ENCODE measurements around the gene FAM171A2. TPM values are rescaled to one million over a fixed set of nuclear protein-coding genes. Genes with fewer than 3 reads are reported as not detected.

FAM171A2 gene
- polyA plus RNA-seq, 2 of the 4 experiments (the other 2 are of a cell fraction), result 1.8 to 3.9 TPM

DNA sequence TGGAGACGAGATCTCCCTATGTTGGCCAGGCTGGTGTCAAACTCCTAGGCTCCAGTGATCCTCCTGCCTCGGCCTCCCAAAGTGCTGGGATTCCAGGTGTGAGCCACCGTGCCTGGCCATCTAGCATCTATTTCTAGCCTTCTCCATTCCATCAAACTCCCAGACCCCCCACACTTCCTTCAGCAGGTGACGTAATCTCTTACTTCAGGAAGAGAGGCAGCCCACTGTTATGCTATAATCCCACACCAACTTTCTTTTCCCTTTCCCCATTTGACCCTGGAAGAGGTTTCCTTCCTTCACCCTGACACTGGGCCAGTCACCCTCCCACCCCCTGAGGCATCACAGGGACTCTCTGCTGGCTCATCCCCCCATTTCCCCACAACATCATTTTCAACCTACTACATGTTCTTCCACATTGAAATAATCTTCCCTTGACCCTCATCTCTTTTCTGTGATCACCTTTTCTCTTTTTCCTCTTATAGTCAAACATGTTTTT lies 18.2 kb upstream of the FAM171A2 start:
- Histone ChIP-seq H3K4me2 (no peak overlapping the region), H3K4me1 (peaks cover 3% of the 10 kb centered on the region; the same call in 1 of the 3 replicates), H3K9me3 (no peaks in the 10 kb centered on the region), H3K4me3 (no peak overlapping the region), H3K27ac (no peak overlapping the region)
- no peak for FAIRE-seq
- TF ChIP-seq ZNF302 (CRISPR knock-in tag; IDR thresholded peaks at IDR 0.05) (no peak), FOSB (CRISPR knock-in tag; IDR thresholded peaks at IDR 0.05) (no peak), CEBPB (IDR thresholded peaks at IDR 0.05) (no peak), NPAS2 (CRISPR knock-in tag; IDR thresholded peaks at IDR 0.05; ENCODE audit: borderline replicate concordance) (no peak), GATA3 (IDR thresholded peaks at IDR 0.05; ENCODE audit: borderline replicate concordance) (no peak), POLR2A (IDR thresholded peaks at IDR 0.05; ENCODE audit: low read length) (no peak), EHMT2 (IDR thresholded peaks at IDR 0.05; ENCODE audit: low read depth) (no peak), ZC3H11A (IDR thresholded peaks at IDR 0.05) (no peak), NR3C1 (IDR thresholded peaks at IDR 0.05) (no peak), NFE2L2 (conservative IDR thresholded peaks at IDR 0.05; ENCODE audit: low read length) (no peak), EP300 (IDR thresholded peaks at IDR 0.05) (no peak)
- TF ChIP-seq, protein P1, sequence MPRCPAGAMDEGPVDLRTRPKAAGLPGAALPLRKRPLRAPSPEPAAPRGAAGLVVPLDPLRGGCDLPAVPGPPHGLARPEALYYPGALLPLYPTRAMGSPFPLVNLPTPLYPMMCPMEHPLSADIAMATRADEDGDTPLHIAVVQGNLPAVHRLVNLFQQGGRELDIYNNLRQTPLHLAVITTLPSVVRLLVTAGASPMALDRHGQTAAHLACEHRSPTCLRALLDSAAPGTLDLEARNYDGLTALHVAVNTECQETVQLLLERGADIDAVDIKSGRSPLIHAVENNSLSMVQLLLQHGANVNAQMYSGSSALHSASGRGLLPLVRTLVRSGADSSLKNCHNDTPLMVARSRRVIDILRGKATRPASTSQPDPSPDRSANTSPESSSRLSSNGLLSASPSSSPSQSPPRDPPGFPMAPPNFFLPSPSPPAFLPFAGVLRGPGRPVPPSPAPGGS (IDR thresholded peaks at IDR 0.05), result no peak
- ChIA-PET CTCF (interaction anchor here (1.0 to 13.4 kb wide), 6 partner anchors 7 to 141 kb away, joined by 3 to 140 read pairs (median 3); partner anchors contain the start of genes FAM171A2 and ITGA2B), POLR2A (no interaction called here)
- no peak for DNase-seq (ENCODE audit: low read depth in 1 of 2, low spot score in 1 of 2)
- 70% methylated on average over 4 of the region's 4 CpGs for WGBS (ENCODE audit: missing lambda C conversion rate)
- no peak for ATAC-seq

DNA sequence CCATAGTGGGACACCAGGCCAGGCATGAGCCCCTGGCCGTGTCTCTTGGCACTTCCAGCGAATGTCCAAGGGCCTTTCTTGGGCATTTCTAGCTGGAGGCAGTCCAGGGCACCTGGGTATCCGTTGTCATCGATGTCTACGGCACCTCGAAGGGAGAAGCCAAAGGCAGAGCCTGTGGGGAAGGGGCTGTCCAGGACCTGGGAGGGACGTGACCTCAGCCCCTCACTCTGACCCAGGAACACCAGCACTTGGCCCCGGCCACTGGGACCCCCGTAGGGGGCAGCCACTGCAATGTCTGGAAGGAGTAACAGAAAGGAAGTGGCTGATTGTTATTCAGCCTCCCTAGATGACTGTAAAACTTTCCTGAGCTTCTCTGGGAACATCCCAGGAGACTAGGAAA lies 17.1 kb upstream of the FAM171A2 start:
- Histone ChIP-seq H3K4me2 (no peak overlapping the region), H3K9me3 (no peaks in the 10 kb centered on the region), H3K4me3 (no peak overlapping the region), H3K27ac (no peak overlapping the region), H3K4me1 (peaks cover under 1% of the 10 kb centered on the region; the same call in 1 of the 3 replicates)
- ChIA-PET POLR2A (interaction anchor here (0.6 kb wide), 1 partner anchor 13 kb away, joined by 11 read pairs; no protein-coding TSS in a partner anchor), CTCF (interaction anchor here (1.0 to 13.4 kb wide), 11 partner anchors 9 to 142 kb away, joined by 3 to 140 read pairs (median 3); partner anchors contain the start of genes FAM171A2, GRN and ITGA2B)
- FAIRE-seq (no peak), ATAC-seq (no peak), DNase-seq (ENCODE audit: low read depth in 1 of 2, low spot score in 1 of 2) (no peak)
- WGBS (ENCODE audit: missing lambda C conversion rate), result 56% methylated on average over 9 of the region's 9 CpGs
- TF ChIP-seq ZNF302 (CRISPR knock-in tag; IDR thresholded peaks at IDR 0.05) (no peak), SREBF2 (IDR thresholded peaks at IDR 0.05) (no peak), TP53 (CRISPR knock-in tag; IDR thresholded peaks at IDR 0.05) (no peak), CEBPB (IDR thresholded peaks at IDR 0.05) (no peak), JUNB (IDR thresholded peaks at IDR 0.05) (no peak), RFX5 (IDR thresholded peaks at IDR 0.05) (no peak)
- TF ChIP-seq, protein P2, sequence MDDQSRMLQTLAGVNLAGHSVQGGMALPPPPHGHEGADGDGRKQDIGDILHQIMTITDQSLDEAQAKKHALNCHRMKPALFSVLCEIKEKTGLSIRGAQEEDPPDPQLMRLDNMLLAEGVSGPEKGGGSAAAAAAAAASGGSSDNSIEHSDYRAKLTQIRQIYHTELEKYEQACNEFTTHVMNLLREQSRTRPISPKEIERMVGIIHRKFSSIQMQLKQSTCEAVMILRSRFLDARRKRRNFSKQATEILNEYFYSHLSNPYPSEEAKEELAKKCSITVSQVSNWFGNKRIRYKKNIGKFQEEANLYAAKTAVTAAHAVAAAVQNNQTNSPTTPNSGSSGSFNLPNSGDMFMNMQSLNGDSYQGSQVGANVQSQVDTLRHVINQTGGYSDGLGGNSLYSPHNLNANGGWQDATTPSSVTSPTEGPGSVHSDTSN (IDR thresholded peaks at IDR 0.05), result no peak
- TF ChIP-seq, protein P3, sequence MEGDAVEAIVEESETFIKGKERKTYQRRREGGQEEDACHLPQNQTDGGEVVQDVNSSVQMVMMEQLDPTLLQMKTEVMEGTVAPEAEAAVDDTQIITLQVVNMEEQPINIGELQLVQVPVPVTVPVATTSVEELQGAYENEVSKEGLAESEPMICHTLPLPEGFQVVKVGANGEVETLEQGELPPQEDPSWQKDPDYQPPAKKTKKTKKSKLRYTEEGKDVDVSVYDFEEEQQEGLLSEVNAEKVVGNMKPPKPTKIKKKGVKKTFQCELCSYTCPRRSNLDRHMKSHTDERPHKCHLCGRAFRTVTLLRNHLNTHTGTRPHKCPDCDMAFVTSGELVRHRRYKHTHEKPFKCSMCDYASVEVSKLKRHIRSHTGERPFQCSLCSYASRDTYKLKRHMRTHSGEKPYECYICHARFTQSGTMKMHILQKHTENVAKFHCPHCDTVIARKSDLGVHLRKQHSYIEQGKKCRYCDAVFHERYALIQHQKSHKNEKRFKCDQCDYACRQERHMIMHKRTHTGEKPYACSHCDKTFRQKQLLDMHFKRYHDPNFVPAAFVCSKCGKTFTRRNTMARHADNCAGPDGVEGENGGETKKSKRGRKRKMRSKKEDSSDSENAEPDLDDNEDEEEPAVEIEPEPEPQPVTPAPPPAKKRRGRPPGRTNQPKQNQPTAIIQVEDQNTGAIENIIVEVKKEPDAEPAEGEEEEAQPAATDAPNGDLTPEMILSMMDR (IDR thresholded peaks at IDR 0.05), result no peak
- TF ChIP-seq, protein P4, sequence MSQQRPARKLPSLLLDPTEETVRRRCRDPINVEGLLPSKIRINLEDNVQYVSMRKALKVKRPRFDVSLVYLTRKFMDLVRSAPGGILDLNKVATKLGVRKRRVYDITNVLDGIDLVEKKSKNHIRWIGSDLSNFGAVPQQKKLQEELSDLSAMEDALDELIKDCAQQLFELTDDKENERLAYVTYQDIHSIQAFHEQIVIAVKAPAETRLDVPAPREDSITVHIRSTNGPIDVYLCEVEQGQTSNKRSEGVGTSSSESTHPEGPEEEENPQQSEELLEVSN (IDR thresholded peaks at IDR 0.05; ENCODE audit: borderline replicate concordance, low read depth), result no peak

DNA sequence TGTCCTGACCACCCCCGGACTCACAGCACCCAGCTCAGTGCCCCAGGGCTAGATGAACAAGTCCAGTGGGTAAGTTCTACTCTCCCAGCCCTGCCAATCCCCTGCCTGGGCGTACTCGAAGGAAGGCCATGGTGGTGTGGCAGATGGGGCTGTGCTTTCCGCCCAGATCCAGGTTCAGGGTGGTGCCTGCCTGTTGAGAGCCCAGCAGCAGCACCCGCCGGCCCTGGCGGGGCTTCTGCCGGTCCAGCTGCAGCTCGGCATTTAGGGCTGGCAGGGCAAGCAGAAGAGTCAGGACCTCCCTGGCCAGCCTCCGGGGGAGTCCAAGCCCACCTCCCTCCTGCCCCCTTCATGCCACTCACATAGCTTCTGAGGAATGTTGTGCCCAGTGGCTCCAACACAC lies 16.2 kb upstream of the FAM171A2 start:
- H3K4me2 ChIP-seq, result no peak overlapping the region
- ATAC-seq, result no peak
- ChIA-PET CTCF (interaction anchor here (1.0 to 13.4 kb wide), 9 partner anchors 9 to 143 kb away, joined by 3 to 140 read pairs (median 4); partner anchors contain the start of genes FAM171A2, GRN and ITGA2B), POLR2A (no interaction called here)
- H3K4me1 ChIP-seq, result no peaks in the 10 kb centered on the region
- no peak overlapping the region for H3K27ac ChIP-seq
- WGBS (ENCODE audit: missing lambda C conversion rate), result 75% methylated on average over 7 of the region's 10 CpGs
- FAIRE-seq, result no peak
- H3K9me3 ChIP-seq, result no peaks in the 10 kb centered on the region
- no peak for DNase-seq (ENCODE audit: low read depth in 1 of 2, low spot score in 1 of 2)
- H3K4me3 ChIP-seq, result no peak overlapping the region
- TF ChIP-seq, protein P5, sequence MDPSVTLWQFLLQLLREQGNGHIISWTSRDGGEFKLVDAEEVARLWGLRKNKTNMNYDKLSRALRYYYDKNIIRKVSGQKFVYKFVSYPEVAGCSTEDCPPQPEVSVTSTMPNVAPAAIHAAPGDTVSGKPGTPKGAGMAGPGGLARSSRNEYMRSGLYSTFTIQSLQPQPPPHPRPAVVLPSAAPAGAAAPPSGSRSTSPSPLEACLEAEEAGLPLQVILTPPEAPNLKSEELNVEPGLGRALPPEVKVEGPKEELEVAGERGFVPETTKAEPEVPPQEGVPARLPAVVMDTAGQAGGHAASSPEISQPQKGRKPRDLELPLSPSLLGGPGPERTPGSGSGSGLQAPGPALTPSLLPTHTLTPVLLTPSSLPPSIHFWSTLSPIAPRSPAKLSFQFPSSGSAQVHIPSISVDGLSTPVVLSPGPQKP (IDR thresholded peaks at IDR 0.05; ENCODE audit: low read depth, low read length), result no peak
- TF ChIP-seq, protein P6, sequence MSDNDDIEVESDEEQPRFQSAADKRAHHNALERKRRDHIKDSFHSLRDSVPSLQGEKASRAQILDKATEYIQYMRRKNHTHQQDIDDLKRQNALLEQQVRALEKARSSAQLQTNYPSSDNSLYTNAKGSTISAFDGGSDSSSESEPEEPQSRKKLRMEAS (IDR thresholded peaks at IDR 0.05), result no peak
- TF ChIP-seq, protein P3 (IDR thresholded peaks at IDR 0.05), result no peak
- TF ChIP-seq GATA3 (IDR thresholded peaks at IDR 0.05; ENCODE audit: borderline replicate concordance) (no peak), RCOR1 (IDR thresholded peaks at IDR 0.05; ENCODE audit: low read depth, low read length) (no peak), EHMT2 (IDR thresholded peaks at IDR 0.05; ENCODE audit: low read depth) (no peak), TP53 (CRISPR knock-in tag; IDR thresholded peaks at IDR 0.05) (no peak), EHF (CRISPR knock-in tag; IDR thresholded peaks at IDR 0.05) (no peak), PHF8 (IDR thresholded peaks at IDR 0.05; ENCODE audit: borderline replicate concordance, low read depth) (no peak), POLR2AphosphoS2 (conservative IDR thresholded peaks at IDR 0.05; ENCODE audit: low read length) (no peak)
